Brain microvascular endothelial cell (primary cell): ENCODE results near the gene SQSTM1.

Experiments used
- DNase-seq: peaks from one replicate; pipeline ENCODE4 v3.0.0-alpha.2; 2020
- H3K27ac ChIP-seq: fragments of 250-450 bp; sonication (Bioruptor Pico); 2 replicates; pipeline ENCODE4 v1.5.1; 2020; ENCODE audit warnings: mild to moderate bottlenecking, moderate library complexity
- H3K27me3 ChIP-seq: fragments of 250-450 bp; sonication (Bioruptor Pico); replicated peaks from 2 replicates; pipeline ENCODE4 v1.5.1; 2020; ENCODE audit warnings: mild to moderate bottlenecking
- H3K36me3 ChIP-seq: fragments of 250-450 bp; sonication (Bioruptor Pico); replicated peaks from 2 replicates; pipeline ENCODE4 v1.5.1; 2020; ENCODE audit warnings: mild to moderate bottlenecking
- H3K4me3 ChIP-seq: 2 replicates; pipeline ENCODE4 v1.5.1; 2011; ENCODE audit warnings: low read depth, mild to moderate bottlenecking, control low read depth, low read length, moderate library complexity
- in situ Hi-C: cut with HindIII; loops from 2 replicates; pipeline ENCODE4 v1.10.0; 2017; ENCODE audit warnings: low sequenced_read_pairs, low pct_ligation_motif_present
- TF ChIP-seq, protein P1 (sequence below): IDR thresholded peaks from 2 replicates; pipeline ENCODE4 v1.5.1; 2011; ENCODE audit warnings: low read depth, mild to moderate bottlenecking, moderate library complexity, low read length, control low read depth, inconsistent platforms; ENCODE audit errors: missing control alignments

SQSTM1 gene

GRCh38 chr5:179872055-179872827 is 51.5 kb downstream of the SQSTM1 start:
- no peak for DNase-seq
- no peaks in the 10 kb centered on the region for H3K27me3 ChIP-seq
- no peak overlapping the region for H3K4me3 ChIP-seq
- H3K36me3 ChIP-seq: peaks cover 42% of the 10 kb centered on the region
- H3K27ac ChIP-seq: no peak overlapping the region
- TF ChIP-seq, protein P1, sequence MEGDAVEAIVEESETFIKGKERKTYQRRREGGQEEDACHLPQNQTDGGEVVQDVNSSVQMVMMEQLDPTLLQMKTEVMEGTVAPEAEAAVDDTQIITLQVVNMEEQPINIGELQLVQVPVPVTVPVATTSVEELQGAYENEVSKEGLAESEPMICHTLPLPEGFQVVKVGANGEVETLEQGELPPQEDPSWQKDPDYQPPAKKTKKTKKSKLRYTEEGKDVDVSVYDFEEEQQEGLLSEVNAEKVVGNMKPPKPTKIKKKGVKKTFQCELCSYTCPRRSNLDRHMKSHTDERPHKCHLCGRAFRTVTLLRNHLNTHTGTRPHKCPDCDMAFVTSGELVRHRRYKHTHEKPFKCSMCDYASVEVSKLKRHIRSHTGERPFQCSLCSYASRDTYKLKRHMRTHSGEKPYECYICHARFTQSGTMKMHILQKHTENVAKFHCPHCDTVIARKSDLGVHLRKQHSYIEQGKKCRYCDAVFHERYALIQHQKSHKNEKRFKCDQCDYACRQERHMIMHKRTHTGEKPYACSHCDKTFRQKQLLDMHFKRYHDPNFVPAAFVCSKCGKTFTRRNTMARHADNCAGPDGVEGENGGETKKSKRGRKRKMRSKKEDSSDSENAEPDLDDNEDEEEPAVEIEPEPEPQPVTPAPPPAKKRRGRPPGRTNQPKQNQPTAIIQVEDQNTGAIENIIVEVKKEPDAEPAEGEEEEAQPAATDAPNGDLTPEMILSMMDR: no peak
- in situ Hi-C loops: no loop called here

DNA sequence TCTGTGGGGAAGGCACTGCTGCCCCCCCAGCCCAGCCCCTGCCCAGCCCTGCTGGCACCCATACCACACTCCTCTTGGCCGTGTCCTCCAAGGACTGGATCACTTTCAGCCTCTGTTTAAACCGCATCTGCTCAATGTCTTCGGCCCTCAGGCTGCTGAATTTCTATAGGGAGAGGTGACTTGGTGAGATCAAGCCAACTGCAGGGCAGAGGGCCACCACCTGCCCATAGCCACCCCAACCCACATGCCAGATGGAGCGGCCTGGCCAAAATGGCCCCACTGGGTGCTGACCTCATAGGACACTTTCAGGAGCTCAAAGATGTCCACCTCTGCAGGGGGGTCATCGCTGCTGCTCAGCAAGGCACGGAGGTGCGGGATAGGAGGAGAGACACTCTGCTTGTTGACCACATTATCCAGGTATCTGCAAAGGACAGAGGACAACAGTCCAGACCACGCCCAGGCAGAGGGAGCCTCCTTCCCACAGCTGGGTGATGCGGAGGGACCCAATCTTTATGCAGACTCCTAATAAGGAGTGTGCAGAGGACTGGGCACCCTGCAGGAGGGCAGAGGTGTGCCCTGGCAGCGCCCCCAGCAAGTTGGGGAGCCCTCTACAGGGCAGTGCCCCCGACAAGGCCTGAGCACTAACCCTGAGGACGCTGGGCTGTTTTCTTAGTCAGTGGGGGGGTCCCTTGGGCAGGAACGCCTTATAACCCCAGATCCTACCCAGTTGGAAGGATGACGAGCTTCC is 52.3 kb downstream of the SQSTM1 start:
- Histone ChIP-seq H3K27me3 (no peaks in the 10 kb centered on the region), H3K36me3 (peaks cover 45% of the 10 kb centered on the region), H3K27ac (no peak overlapping the region), H3K4me3 (no peak overlapping the region)
- DNase-seq: no peak
- TF ChIP-seq, protein P1: no peak
- in situ Hi-C loops: no loop called here

GRCh38 chr5:179873588-179874110 is 52.9 kb downstream of the SQSTM1 start:
- peaks cover 45% of the 10 kb centered on the region for H3K36me3 ChIP-seq
- in situ Hi-C loops: no loop called here
- no peak overlapping the region for H3K4me3 ChIP-seq
- H3K27me3 ChIP-seq: no peaks in the 10 kb centered on the region
- H3K27ac ChIP-seq: no peak overlapping the region
- no peak for DNase-seq
- TF ChIP-seq, protein P1: no peak

- TF ChIP-seq, protein P1: no peak
- H3K27ac ChIP-seq: no peak overlapping the region
- in situ Hi-C loops: no loop called here
Measured at GRCh38 chr5:179874136-179874535, 53.4 kb downstream of the SQSTM1 start.

DNA sequence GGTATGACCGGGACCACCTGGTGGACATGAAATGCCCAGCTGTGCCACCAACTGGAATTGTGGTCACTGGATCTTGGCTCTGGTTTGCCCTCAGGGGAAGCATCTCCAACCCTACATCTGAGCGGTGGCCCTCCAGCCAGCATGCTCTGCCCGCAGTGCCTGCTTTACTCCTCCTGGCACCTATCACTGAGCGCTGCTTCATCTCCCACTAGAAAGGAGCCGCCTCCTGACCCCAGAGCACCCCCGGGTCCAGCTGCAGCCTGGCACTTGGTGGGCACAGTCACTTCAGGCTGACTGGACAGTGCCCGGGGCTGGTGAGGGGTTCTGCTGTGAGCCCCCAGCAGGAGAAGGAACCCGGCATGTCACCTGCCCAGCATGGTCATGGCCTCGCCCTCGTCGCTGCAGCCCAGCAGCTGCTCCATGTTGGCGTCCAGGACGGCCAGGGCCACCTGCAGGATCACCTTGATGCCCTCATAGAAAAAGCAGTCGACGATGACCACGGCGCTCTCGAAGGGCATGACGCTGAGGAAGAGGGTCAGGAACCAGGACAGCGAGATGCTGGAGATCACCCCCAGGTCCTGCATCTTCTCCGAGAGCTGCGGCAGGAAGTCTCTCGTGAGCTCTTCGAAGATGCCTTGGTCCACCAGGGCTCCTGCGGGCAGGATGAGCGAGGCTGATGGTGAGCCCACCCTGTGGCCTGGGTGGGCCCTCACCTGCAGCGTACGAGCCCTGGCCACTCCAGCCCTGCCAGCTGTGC is 54.0 kb downstream of the SQSTM1 start:
- TF ChIP-seq, protein P1: no peak
- Histone ChIP-seq H3K4me3 (no peak overlapping the region), H3K36me3 (peaks cover 38% of the 10 kb centered on the region), H3K27me3 (no peaks in the 10 kb centered on the region), H3K27ac (no peak overlapping the region)
- DNase-seq: no peak
- in situ Hi-C loops: no loop called here

More at GRCh38 chr5:179874136-179874535, 53.4 kb downstream of the SQSTM1 start:
- no peak for DNase-seq
- no peak overlapping the region for H3K4me3 ChIP-seq
- H3K36me3 ChIP-seq: peaks cover 44% of the 10 kb centered on the region
- H3K27me3 ChIP-seq: no peaks in the 10 kb centered on the region
